ENCODE measurements around the gene SLC35C1.
A peak's percentile ranks its signal among the peaks of the same experiment; 100 is the strongest.
"Not testable (repeated sequence)": the region's sequence is repeated elsewhere in the genome, so short reads cannot be mapped to it uniquely, and the experiment has no call there.

SLC35C1 gene

DNA sequence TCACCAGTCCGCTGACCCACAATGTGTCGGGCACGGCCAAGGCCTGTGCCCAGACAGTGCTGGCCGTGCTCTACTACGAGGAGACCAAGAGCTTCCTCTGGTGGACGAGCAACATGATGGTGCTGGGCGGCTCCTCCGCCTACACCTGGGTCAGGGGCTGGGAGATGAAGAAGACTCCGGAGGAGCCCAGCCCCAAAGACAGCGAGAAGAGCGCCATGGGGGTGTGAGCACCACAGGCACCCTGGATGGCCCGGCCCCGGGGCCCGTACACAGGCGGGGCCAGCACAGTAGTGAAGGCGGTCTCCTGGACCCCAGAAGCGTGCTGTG is 6.1 kb downstream of the SLC35C1 start:
- no peak for DNase-seq (ENCODE audit: low read depth in 3 of 3)

DNA sequence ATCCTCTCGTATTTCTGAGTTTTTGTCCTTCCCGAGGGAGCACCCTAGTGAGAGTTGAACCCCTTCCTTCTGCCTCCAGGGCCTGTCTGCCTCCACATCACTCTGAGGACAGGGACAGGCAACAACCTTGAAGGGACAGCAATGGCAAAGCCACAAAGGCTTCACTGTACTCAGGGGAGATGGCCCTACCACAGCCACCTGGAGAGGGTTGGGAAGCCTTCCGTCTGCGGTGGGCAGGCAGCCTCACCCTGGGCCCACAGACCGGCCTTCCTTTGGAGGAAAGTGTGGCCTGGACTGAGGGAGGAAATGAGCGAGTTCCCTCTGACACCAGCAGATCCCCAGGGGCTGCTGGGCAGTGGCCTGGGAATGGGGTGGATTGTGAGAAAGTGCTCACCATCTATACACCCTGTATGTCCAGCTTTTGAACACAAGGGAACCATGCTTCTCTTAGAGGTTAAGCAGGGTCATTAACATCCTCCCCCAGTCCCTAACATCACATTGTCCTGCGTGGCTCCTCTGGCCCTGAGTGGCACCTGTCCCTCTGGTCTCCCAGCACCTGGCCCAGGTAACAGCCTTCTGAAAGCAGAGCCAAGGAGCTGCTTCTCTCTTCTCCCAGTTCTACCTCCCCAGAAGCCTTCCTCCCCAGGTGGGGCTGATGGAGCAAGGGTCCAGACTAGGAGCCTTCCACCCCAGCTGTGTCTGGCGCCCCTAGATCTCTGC is 6.8 kb downstream of the SLC35C1 start:
- no peak for DNase-seq (ENCODE audit: low read depth in 3 of 3)

DNA sequence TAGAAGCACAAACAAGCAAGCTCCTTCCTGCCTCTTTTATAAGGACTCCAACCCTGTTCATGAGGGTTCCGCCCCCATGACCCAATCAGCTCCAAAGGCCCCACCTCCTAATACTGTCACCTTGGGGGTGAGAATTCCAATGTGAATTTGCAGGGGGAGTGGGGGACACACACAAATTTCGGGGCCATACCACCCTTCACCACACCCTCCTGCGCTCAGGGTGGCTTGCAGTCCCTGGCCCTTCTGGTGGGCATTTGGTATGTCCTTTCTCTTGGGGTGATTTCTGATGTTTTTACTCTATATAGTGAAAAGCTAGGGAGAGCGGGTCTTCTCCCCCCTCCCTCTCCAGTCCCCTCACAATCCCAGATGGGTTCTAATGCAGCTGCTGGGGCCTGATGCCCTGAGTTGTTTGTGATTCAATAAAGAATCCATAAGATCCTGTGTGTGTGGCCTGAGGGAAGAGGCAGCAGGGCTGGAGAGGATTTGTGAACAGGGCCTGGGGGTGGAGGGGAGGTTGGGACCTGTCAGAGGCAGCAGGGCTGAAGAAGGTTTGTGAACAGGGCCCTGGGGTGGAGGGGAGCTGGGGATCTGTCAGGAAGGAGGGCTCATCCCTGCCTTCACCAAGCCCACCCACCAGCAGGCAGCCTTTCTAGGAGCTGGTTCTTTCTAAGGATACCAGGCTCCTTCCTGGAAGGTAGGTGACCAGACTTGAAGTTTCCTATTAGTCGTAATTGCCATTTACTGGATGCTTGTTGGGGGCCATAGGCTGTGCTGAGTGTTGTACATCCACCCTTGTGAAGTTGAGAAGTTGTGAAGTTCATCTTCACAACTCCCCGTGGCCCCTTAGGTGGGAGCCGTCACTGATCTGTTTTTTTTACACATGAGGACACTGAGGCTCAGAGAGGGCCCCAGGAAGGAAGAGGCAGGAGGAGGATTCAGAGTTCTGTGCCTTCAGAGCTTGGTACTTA is 7.9 kb downstream of the SLC35C1 start:
- DNase-seq (ENCODE audit: low read depth in 3 of 3), result no peak

DNA sequence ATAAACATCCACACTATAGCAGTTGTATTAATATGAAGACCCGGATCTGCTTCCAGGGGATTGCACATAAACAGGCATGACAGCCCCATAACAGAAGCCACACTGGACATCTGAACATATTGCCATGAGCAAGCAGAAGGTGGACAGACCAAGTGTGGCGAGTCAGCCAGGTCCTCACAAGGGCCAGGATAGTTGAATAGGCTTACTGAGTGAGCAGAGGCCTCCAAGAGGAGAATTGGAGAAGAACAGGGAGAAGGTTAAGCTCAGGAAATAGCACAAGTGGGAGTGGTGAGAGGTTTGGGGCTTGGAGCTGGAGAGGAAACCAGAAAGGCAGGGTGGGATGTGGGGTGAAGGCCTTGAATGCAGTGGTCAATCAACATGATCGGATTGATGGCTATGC is 10.8 kb downstream of the SLC35C1 start:
- DNase-seq (ENCODE audit: low read depth in 3 of 3), result no peak

DNA sequence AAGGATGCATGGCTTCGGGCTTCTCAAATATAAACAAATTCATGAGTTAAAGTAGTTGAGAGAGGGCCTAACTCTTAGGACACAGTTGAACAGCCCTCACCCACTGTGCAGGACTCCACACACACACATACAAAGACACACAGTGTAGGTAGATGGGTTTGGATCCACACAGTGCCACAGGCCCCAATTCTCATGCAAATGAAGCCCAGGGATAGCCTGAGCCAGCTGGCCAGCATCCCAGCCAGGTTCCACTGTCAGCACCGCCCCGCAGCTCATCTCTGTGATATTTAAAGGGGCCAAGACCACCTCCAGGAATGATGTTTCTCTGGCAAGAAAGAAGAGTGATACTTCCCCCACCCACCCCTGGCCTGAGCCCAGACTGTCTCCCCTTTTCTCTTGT is 11.7 kb downstream of the SLC35C1 start:
- DNase-seq (ENCODE audit: low read depth in 3 of 3), result no peak

DNA sequence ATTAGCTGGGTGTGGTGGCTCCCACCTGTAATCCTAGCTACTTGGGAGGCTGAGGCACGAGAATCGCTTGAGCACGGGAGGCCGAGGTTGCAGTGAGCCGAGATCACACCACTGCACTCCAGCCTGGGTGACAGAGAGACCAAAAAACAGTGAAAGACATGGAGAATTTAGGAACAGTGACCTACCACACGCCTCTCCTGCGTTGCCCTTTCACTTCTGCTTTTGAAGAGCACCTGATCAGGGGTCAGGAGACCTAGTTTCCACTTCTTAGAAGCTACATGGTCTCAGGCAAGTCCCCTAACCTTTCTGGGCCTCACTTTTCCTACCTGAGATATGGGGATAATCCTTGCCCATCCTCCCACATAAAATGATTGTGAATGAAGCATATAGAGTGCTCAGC is 12.2 kb downstream of the SLC35C1 start:
- no peak for DNase-seq (ENCODE audit: low read depth in 3 of 3)

DNA sequence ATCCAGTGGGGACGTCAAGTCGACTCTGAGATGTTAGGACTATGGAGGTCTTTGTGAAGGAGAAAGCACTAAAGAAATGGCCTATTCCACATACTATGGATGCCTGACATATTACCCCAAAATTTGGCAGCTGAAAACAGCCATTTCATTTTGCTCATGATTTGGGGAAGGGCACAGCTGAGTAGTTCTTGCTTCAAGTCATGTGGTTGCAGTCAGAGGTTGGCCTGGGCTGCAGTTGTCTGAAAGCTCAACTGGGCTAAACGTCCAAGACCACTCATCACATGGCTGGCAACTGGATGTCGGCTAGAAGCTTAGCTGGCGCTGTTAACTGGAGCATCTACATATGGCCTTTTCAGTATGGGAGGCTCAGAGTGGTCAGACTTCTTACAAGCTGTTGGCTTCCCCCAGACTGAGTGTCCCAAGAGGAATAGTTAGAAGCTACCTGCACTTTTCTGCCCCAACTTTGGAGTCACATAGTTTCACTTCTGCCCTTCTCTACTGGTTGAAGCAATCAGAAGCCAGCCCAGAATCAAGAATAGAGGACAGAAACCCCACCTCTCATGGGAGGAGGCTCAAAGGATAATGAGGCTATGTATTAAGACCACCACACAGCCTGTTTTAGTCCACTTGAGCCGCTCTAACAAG is 14.1 kb downstream of the SLC35C1 start:
- no peak for DNase-seq (ENCODE audit: low read depth in 3 of 3)

DNA sequence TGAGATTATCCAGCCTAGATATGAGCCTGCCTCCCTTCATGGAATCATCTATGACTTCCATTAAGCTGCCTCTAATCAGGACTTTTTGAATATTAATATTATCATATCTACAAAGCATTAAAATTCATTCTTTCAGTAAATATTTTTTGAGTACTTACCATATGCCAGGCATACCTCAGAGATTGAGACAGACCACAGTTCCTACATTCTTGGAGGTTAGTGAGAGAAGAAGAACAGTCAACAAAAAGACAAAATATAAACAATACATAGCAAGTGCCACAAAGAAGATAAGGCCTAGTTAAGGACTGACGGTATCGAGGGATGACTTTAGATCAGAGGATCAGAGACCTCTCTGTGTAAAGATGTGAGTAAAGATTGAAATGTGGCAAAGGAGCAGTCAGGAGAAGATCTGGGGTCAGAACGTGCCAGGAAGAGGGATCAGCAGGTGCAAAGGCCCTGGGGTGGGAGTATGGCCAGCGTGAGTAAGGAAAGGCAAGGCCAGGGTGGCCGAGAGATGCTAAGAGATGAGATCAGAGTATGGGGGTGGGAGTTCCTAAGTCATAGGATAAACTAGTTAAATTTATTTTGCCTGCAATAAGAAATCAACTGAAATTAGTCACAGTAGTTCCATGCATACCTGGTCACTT is 15.4 kb downstream of the SLC35C1 start:
- no peak for DNase-seq (ENCODE audit: low read depth in 3 of 3)

DNA sequence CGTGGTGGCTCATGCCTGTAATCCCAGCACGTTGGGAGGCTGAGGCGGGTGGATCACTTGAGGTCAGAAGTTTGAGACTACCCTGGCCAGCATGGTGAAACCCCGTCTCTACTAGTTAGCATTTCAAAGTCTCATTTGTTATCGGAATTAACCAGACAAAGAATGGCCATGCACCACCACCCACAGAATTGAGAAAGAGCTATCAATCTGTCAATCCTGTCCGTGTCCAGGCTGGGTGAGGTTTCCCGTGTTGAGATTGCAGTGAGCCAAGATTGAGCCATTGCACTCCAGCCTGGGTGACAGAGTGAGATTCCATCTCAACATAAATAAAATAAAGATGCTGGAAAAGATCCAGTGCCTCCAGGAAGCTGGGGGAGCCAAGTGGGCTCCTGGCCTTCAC is 21.5 kb downstream of the SLC35C1 start:
- not testable (repeated sequence) for DNase-seq (ENCODE audit: low read depth in 3 of 3)

DNA sequence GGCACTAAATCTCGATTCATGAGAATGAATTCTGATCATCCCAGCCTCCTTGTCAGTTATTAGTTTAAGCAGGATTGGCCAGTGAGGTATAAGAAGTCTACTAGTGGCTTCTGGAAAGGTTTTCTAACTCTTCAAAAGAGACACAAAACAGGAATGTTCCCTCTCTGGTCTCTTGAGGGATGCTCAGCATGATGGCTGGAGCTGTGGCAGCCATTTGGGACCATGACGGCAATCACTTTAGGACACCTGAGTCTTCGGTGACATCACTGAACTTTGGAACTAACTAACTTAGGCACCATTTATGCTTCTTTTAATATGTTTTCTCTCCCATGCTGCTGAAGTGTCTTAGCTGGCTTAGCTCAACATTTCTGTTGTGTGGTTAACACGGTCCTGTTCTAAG is 22.2 kb downstream of the SLC35C1 start:
- no peak for DNase-seq (ENCODE audit: low read depth in 3 of 3)

DNA sequence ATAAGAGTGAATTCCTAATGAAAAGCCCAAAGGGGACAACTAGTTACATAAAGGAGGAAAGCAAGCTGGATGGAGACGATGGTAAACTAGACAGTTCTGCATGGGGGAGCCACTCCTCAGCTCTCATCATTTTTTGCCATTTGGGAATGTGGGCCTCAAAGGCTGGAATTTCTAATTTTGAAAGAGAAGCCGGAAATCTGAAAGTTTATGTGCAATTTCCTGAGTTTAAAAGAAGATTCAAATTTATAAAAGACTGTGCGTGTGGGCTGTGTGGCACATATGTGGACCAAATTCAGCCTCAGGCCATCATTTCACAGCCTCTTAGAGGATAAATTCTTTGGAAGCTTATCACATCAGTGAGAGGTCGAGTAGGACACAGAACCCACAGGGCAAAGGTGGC is 24.0 kb downstream of the SLC35C1 start:
- DNase-seq (ENCODE audit: low read depth in 3 of 3), result no peak

DNA sequence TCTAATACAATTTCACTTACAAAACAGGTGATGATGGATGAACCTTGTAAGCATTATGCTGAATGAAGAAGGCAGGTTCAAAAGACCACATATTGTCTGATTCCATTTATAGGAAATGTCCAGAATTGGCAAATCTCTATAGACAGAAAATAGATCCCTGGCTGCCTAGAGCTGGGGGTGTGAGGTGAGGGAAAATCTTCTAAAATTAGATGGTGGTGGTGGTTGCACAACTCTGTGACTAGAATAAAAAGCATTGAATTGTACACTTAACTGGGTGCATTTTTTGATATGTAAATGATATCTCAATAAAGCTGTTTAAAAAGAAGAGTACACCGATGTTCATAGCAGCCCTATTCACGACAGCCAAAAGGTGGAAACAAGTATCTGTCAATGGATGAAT is 25.6 kb downstream of the SLC35C1 start:
- DNase-seq (ENCODE audit: low read depth in 3 of 3), result no peak

DNA sequence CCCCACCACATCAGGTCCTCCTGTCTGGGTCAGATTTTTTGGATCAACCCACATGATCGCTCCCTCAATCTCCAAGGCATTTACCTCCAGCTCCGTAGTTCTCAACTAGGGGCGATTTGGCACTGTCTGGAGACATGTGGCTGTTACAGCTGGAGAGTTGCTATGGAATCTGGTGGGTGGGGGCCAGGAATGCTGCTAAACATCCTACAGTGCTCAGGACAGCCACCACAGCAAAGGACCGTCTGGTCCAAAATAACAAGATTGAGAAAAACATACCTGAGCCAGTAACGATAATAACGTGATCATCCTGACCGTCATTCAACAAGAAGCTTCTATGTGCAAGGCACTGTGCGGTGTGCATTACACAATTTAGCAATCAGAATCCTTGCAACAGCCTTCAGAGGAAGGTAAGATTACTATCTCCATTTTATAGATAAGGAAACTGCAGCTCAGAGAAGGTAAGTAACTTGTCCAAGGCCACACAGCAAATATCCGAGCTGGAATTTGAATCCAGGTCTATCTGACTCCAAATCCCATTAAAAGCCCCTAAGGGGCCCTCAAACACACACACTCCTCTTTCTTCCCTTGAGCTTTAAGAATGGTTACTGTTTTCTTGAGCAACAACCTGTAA is 28.0 kb downstream of the SLC35C1 start:
- no peak for DNase-seq (ENCODE audit: low read depth in 3 of 3)

DNA sequence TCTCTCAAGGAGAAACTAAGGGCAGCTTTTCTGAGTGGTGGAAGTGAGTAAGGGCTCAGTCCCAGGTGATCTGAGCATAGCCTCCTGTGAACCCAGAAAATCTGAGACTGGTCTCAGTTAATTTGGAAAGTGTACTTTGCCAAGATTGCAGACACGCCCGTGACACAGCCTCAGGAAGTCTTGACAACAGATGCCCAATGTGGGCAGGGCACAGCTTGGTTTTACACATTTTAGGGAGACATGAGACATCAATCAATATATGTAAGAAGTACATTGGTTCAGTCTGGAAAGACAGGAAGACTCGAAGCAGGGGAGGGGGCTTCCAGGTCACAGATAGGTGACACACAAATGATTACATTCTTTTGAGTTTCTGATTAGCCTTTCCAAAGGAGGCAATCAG is 28.8 kb downstream of the SLC35C1 start:
- DNase-seq (ENCODE audit: low read depth in 3 of 3), result no peak

DNA sequence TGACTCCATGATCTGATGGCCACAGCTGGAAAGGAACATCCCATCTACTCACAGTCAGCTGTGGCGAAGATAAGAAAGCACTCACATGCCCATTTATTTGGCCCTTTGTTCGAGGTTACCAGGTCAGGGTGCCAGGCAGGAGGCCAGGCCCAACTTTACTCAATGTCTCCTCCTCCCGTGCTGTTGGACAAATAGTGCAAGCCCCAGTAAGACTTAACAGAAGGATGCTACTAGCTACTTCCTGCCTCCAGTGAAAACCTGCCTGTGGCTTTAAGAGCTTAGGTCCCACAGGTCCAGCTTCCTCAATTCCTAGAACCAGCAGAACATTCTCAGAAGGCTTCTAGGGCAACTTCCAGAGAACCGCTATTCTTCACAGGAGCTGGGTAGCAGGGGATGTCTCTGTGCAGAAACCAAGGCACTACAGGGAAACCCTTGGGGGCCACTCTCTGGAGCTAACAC is 29.4 kb downstream of the SLC35C1 start:
- no peak for DNase-seq (ENCODE audit: low read depth in 3 of 3)

DNA sequence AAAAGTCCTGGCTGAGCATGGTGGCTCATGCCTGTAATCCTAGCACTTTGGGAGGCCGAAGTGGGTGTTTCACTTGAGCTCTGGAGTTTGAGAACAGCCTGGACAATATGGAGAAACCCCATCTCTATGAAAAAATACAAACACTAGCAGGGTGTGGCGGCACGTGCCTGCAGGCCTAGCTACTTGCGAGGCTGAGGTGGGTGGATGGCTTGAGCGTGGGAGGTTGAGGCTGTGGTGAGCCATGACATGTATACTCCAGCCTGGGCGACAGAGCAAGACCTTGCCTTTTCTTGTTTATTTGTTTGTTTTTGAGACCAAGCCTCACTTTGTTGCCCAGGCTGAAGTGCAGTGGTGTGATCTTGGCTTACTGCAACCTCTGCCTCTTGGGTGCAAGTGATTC is 34.3 kb downstream of the SLC35C1 start:
- no peak for DNase-seq (ENCODE audit: low read depth in 3 of 3)

DNA sequence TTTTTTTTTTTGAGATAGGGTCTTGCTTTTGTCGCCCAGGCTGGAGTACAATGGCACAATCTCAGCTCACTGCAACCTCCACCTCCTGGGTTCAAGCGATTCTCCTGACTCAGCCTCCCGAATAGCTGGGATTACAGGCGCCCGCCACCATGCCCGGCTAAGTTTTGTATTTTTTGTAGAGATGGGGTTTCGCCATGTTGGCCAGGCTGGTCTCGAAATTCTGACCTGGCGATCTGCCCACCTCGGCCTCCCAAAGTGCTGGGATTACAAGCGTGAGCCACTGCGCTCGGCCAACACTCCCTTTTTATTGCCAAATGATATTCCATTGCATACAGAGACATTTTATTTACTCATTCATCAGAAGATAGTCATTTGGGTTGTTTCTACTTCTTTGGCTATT is 35.3 kb downstream of the SLC35C1 start:
- DNase-seq (ENCODE audit: low read depth in 3 of 3), result not testable (repeated sequence)

DNA sequence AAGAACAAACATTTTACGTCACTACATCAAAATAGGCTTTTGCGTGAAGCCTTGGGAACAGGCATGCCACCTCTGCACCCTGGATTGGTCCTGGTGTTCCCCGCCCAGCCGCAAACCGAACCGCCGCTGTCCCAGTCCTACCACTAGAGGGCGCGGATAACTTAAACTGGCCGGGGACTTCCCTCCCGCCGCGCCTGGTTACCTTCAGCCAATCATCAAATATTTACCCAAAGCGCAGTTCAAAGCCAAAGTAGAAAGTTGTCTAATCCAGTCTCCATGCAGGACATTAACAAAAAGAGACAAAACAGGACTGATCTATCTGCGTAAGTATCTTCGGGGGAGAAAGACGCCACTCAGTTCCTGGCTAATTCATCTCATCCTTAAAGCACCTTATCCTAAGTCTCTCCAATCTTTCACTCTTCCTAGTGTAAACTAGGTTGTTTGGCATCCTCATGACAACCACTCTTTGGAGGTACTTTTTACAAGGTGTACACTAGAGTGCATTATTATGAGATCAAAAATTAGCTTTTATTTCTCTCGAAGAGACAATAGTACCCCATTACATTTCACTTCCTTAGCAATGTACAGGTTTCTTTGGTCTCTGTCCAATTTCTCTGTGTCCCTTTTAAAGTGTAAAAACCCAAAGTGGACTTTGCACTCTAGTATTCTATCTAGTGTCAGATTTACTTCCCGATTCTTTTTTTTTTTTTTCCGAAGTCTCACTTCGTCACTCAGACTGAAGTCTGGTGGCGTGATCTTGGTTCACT is 38.4 kb downstream of the SLC35C1 start:
- peak; percentile 60 to 75 (median 67) for DNase-seq (ENCODE audit: low read depth in 3 of 3)

DNA sequence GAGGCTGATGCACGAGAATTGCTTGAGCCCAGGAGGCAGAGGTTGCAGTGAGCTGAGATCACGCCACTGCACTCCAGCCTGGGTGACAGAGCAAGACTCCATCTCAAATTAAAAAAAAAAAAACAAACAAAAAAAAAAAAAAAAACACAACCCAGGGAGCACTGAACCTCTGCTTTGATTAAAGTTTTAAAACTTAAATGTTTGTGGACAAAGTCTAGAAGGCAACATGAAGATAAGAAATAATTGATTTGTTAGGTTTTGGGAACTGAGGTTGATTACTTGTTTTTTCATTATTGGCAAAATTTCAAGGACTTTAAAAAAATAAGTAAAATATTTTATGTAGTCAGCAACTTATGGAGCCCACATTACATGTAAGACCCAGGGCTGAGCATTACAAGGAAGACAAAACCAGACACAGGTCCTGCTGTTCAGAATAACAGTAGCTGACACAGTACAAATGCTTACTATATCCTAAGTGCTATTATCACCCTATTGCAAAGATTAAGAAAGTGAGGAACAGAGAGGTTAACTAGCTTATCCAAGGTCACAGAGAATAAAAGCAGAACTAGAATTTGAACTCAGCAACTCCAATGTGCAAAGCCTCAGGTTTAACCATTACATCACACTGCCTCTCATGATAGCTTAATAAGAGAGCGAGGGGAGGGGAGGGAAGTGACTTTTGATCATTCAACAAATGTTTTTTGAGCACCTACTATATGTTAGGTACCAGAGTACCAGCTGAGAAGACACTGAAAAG is 40.1 kb downstream of the SLC35C1 start:
- DNase-seq (ENCODE audit: low read depth in 3 of 3), result no peak

DNA sequence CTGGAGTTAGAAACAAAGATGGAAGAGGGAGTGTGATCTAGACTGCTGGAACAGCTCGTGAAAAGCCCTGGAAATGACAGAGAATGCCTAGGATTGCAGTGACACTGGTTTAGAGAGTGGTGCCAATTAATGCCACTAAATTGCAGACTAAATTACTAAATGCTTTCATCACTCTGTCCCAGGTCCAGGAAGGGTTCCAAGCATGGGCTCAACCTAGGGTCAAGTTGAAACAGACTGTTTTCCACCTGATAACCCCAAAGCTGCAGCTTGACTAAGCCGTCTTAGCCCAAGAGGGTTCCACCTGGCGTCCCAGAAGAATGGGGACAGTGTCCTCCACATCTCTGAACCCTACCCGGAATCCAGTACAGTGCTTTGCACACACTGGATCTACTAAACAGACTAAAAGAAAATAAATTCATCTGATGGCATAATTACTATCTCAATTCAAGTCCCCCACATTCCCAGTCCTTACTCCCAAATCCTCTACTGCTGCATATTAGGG is 41.3 kb downstream of the SLC35C1 start:
- no peak for DNase-seq (ENCODE audit: low read depth in 3 of 3)

All from stimulated activated CD4-positive, alpha-beta T cell treated with anti-CD3 and anti-CD28 coated beads, TNF-alpha, amount 100 ng/mL, for 4 hours (primary cell).